Upper lobe of right lung (tissue), 1 donor: Measurements from ENCODE around the gene FMN1. TPM values are rescaled to one million over a fixed set of nuclear protein-coding genes. Genes with fewer than 3 reads are reported as not detected.
A peak's percentile ranks its signal among the peaks of the same experiment; 100 is the strongest.

Experiments used
- ATAC-seq: fragments of 200-7000 bp; cut with Tn5 transposase; one replicate; pipeline ENCODE4 v1.9.1; 2020; ENCODE audit warnings: mild to moderate bottlenecking, moderate library complexity
- DNase-seq: peaks from one replicate; pipeline ENCODE4 v3.0.0-alpha.2; 2020
- H3K27ac ChIP-seq: fragments of 200-600 bp; one replicate; pipeline ENCODE4 v1.8.0; 2022
- H3K27me3 ChIP-seq: fragments of 200-600 bp; one replicate; pipeline ENCODE4 v1.8.0; 2022; ENCODE audit warnings: mild to moderate bottlenecking
- H3K36me3 ChIP-seq: fragments of 200-600 bp; one replicate; pipeline ENCODE4 v1.8.0; 2022
- H3K4me1 ChIP-seq: fragments of 200-600 bp; one replicate; pipeline ENCODE4 v1.8.0; 2022
- H3K4me3 ChIP-seq: fragments of 200-600 bp; one replicate; pipeline ENCODE4 v1.8.0; 2022; ENCODE audit warnings: mild to moderate bottlenecking
- H3K9me3 ChIP-seq: fragments of 200-600 bp; one replicate; pipeline ENCODE4 v1.8.0; 2022
- intact Hi-C: fragments of 100-400 bp; cut with DNase I; formaldehyde crosslinking; loops from one replicate; pipeline ENCODE4 v1.11.0; 2022
- total RNA-seq: library from RNA; stranded (reverse); fragmentation: NEBNext Ultra II Directional; extraction: Animal tissue kit (Norgen Biotek cat#: 25700); gene quantifications from one replicate; pipeline ENCODE4 v1.2.1, GENCODE V29; 2021
- TF ChIP-seq, protein P1 (sequence below): fragments of 200-600 bp; IDR thresholded peaks from one replicate; pipeline ENCODE4 v1.8.0; 2022; ENCODE audit warnings: antibody characterized with exemption
- donor health status: DM: no; HTN: yes; CAD: no; lungs with severe emphysema.

FMN1 gene
- total RNA-seq, 1 donor from 2014 or later = 33.5 TPM

GRCh38 chr15:33153548-33153947 is 41.0 kb downstream of the FMN1 start:
- Histone ChIP-seq H3K4me3 (peak overlapping the region; percentile 35), H3K27ac (peak overlapping the region; percentile 11), H3K4me1 (peaks cover 17% of the 10 kb centered on the region), H3K9me3 (no peaks in the 10 kb centered on the region), H3K36me3 (no peaks in the 10 kb centered on the region), H3K27me3 (no peaks in the 10 kb centered on the region)
- intact Hi-C loops = no loop called here
- no peak for DNase-seq
- no peak for ATAC-seq
- TF ChIP-seq, protein P1, sequence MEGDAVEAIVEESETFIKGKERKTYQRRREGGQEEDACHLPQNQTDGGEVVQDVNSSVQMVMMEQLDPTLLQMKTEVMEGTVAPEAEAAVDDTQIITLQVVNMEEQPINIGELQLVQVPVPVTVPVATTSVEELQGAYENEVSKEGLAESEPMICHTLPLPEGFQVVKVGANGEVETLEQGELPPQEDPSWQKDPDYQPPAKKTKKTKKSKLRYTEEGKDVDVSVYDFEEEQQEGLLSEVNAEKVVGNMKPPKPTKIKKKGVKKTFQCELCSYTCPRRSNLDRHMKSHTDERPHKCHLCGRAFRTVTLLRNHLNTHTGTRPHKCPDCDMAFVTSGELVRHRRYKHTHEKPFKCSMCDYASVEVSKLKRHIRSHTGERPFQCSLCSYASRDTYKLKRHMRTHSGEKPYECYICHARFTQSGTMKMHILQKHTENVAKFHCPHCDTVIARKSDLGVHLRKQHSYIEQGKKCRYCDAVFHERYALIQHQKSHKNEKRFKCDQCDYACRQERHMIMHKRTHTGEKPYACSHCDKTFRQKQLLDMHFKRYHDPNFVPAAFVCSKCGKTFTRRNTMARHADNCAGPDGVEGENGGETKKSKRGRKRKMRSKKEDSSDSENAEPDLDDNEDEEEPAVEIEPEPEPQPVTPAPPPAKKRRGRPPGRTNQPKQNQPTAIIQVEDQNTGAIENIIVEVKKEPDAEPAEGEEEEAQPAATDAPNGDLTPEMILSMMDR = no peak

- Histone ChIP-seq H3K36me3 (no peaks in the 10 kb centered on the region), H3K9me3 (no peaks in the 10 kb centered on the region), H3K4me1 (peaks cover 17% of the 10 kb centered on the region), H3K27ac (peak overlapping the region; percentile 28), H3K4me3 (peak overlapping the region; percentile 35), H3K27me3 (no peaks in the 10 kb centered on the region)
- DNase-seq (no peak), ATAC-seq (peak; percentile 82)
- intact Hi-C loops = no loop called here
- TF ChIP-seq, protein P1 = no peak
Measured at GRCh38 chr15:33152502-33153109, 41.9 kb downstream of the FMN1 start.

DNA sequence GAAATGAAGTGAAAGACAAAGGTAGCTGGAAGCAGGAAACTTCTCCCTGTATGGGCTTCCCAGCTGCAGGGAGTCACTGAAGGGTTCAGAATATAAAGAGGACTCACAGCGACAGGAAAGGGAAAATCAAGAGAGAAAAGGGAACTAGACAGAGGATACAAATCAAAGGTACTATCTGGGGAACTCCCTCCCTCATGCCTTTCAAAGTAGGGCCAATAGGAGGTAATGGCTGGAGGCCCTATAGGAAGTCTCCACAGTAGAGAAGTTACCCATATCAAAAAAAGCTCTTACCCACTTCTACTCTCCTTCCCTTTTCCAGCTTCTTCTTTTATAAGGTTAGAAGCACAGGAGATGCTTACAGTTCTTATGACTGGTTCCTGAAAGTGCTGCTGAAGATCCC is 43.5 kb downstream of the FMN1 start:
- H3K27ac ChIP-seq = no peak overlapping the region
- ATAC-seq = peak; percentile 55

GRCh38 chr15:33150431-33150941 is 44.0 kb downstream of the FMN1 start:
- H3K9me3 ChIP-seq = no peaks in the 10 kb centered on the region

More for the DNA sequence above, 43.5 kb downstream of the FMN1 start:
- peak overlapping the region; percentile 32 for H3K4me3 ChIP-seq
- DNase-seq = no peak
- no peaks in the 10 kb centered on the region for H3K27me3 ChIP-seq
- TF ChIP-seq, protein P1 = no peak
- intact Hi-C loops = no loop called here
- H3K36me3 ChIP-seq = no peaks in the 10 kb centered on the region
- H3K9me3 ChIP-seq = no peaks in the 10 kb centered on the region
- H3K4me1 ChIP-seq = peaks cover 15% of the 10 kb centered on the region

DNA sequence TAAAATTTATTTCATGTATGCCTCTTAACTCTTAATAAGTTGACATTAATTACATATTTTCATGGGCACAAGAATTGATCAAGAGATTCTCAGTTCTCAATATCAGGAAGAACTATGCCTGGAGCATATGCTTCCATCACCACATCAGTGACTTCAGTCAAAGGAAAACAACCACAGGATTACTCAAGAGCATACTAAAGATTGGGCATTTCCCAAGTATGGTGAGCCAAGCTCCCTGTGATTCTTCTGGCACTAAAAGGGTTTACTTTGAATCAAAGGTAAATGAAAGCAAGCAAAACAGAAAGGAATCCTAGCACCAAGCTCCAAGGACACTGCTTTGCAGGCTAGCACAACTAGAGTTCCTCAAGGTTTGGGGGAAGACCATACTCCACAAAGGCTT is 44.6 kb downstream of the FMN1 start:
- Histone ChIP-seq H3K9me3 (no peaks in the 10 kb centered on the region), H3K27me3 (no peaks in the 10 kb centered on the region), H3K4me1 (peaks cover 10% of the 10 kb centered on the region), H3K4me3 (no peak overlapping the region), H3K36me3 (no peaks in the 10 kb centered on the region), H3K27ac (no peak overlapping the region)
- intact Hi-C loops = no loop called here
- TF ChIP-seq, protein P1 = no peak
- DNase-seq (no peak), ATAC-seq (no peak)

More at GRCh38 chr15:33150431-33150941, 44.0 kb downstream of the FMN1 start:
- DNase-seq (no peak), ATAC-seq (no peak)
- intact Hi-C loops = no loop called here
- peaks cover 10% of the 10 kb centered on the region for H3K4me1 ChIP-seq
- H3K36me3 ChIP-seq = no peaks in the 10 kb centered on the region
- no peak overlapping the region for H3K4me3 ChIP-seq
- TF ChIP-seq, protein P1 = no peak
- no peak overlapping the region for H3K27ac ChIP-seq
- H3K27me3 ChIP-seq = no peaks in the 10 kb centered on the region
